GM23338 (cell line): Measurements from ENCODE around the gene PRAC1. TPM values are rescaled to one million over a fixed set of nuclear protein-coding genes. Genes with fewer than 3 reads are reported as not detected.

ENCODE experiments used
- ATAC-seq: fragments of 200-7000 bp; cut with Tn5 transposase; 3 replicates; pipeline ENCODE4 v1.9.1; 2020
- DNase-seq: peaks from one replicate; pipeline ENCODE4 v3.0.0-alpha.2; 2015; ENCODE audit warnings: low spot score
- H2AFZ ChIP-seq: fragments of 200-600 bp; sonication (generic); 2 replicates; pipeline ENCODE4 v1.8.0; 2016; ENCODE audit warnings: antibody characterized with exemption, mild to moderate bottlenecking, moderate library complexity
- H3F3A ChIP-seq: fragments of 200-600 bp; sonication (generic); replicated peaks from 2 replicates; pipeline ENCODE4 v1.8.0; 2017; ENCODE audit warnings: antibody characterized with exemption, mixed run types, low read depth
- H3K27ac ChIP-seq: fragments of 200-600 bp; sonication (generic); 2 replicates; pipeline ENCODE4 v1.6.1; 2016; ENCODE audit warnings: low read depth
- H3K27me3 ChIP-seq: fragments of 200-600 bp; sonication (generic); 2 replicates; pipeline ENCODE4 v1.8.0; 2016; ENCODE audit warnings: mild to moderate bottlenecking, mixed run types, moderate library complexity; ENCODE audit not compliant: insufficient read depth
- H3K36me3 ChIP-seq: fragments of 200-600 bp; sonication (generic); 2 replicates; pipeline ENCODE4 v1.8.0; 2016; ENCODE audit warnings: mild to moderate bottlenecking; ENCODE audit not compliant: insufficient read depth
- H3K4me1 ChIP-seq: fragments of 200-600 bp; sonication (generic); 2 replicates; pipeline ENCODE4 v1.8.0; 2016; ENCODE audit warnings: mild to moderate bottlenecking, moderate library complexity; ENCODE audit not compliant: insufficient read depth
- H3K4me2 ChIP-seq: fragments of 200-600 bp; sonication (generic); 2 replicates; pipeline ENCODE4 v1.7.1; 2017; ENCODE audit warnings: mixed run types
- H3K4me3 ChIP-seq: fragments of 200-600 bp; sonication (generic); 2 replicates; pipeline ENCODE4 v1.6.1; 2016; ENCODE audit warnings: mixed run types
- H3K79me2 ChIP-seq: fragments of 200-600 bp; sonication (generic); replicated peaks from 2 replicates; pipeline ENCODE4 v1.8.0; 2017; ENCODE audit warnings: mild to moderate bottlenecking; ENCODE audit not compliant: insufficient read depth
- H3K9me2 ChIP-seq: fragments of 200-600 bp; sonication (generic); 2 replicates; pipeline ENCODE4 v1.8.0; 2017; ENCODE audit not compliant: insufficient read depth
- H4K20me1 ChIP-seq: fragments of 200-600 bp; sonication (generic); replicated peaks from 2 replicates; pipeline ENCODE4 v1.8.0; 2017; ENCODE audit warnings: mild to moderate bottlenecking; ENCODE audit not compliant: insufficient read depth
- H3K27ac Mint-ChIP-seq: 2 replicates; pipeline ENCODE4 v1.8.0; 2020; ENCODE audit warnings: inconsistent platforms, mild to moderate bottlenecking, moderate library complexity, mixed read lengths
- H3K27me3 Mint-ChIP-seq: 3 replicates; pipeline ENCODE4 v1.8.0; 2022; ENCODE audit warnings: low read depth, mild to moderate bottlenecking, moderate library complexity, mixed read lengths, inconsistent platforms; ENCODE audit not compliant: insufficient read depth, poor library complexity
- H3K36me3 Mint-ChIP-seq: 3 replicates; pipeline ENCODE4 v1.8.0; 2021; ENCODE audit warnings: low read depth, mild to moderate bottlenecking, inconsistent platforms, moderate library complexity, mixed read lengths
- H3K4me1 Mint-ChIP-seq: 3 replicates; pipeline ENCODE4 v1.8.0; 2020; ENCODE audit warnings: mild to moderate bottlenecking, inconsistent platforms, mixed read lengths
- H3K4me3 Mint-ChIP-seq: 3 replicates; pipeline ENCODE4 v1.8.0; 2021; ENCODE audit warnings: moderate library complexity, mild to moderate bottlenecking, inconsistent platforms, mixed read lengths
- H3K9me3 Mint-ChIP-seq: 3 replicates; pipeline ENCODE4 v1.8.0; 2020; ENCODE audit warnings: moderate library complexity, mild to moderate bottlenecking, inconsistent platforms, mixed read lengths
- CREB1 ChIP-seq: fragments of 250-450 bp; sonication (Bioruptor Pico); IDR thresholded peaks from 2 replicates; pipeline ENCODE4 v1.5.0; 2020; ENCODE audit warnings: low read depth, mild to moderate bottlenecking, moderate library complexity
- CTCF ChIP-seq, 2 experiments: fragments of 200-600 bp in 1 of 2; sonication (generic) in 1 of 2; conservative IDR thresholded peaks; 2 replicates each; pipeline versions ENCODE4 v1.5.1 to v1.6.1; 2016 to 2017; ENCODE audit warnings: antibody characterized with exemption in 2 of 2, low read depth in 2 of 2, mild to moderate bottlenecking in 2 of 2, moderate library complexity in 1 of 2
- ETS1 ChIP-seq: IDR thresholded peaks from 2 replicates; pipeline ENCODE4 v1.6.1; 2016; ENCODE audit warnings: antibody characterized with exemption
- EZH2 ChIP-seq: fragments of 200-600 bp; sonication (generic); IDR thresholded peaks from one replicate; pipeline ENCODE4 v1.8.0; 2017; ENCODE audit warnings: antibody characterized with exemption, mild to moderate bottlenecking, low read depth; ENCODE audit not compliant: unreplicated experiment
- EZH2phosphoT487 ChIP-seq: fragments of 200-600 bp; sonication (generic); IDR thresholded peaks from one replicate; pipeline ENCODE4 v1.8.1; 2018; ENCODE audit warnings: antibody characterized with exemption; ENCODE audit not compliant: unreplicated experiment
- JUNB ChIP-seq: IDR thresholded peaks from one replicate; pipeline ENCODE4 v1.6.1; 2016; ENCODE audit warnings: antibody characterized with exemption; ENCODE audit not compliant: unreplicated experiment
- NANOG ChIP-seq: IDR thresholded peaks from 2 replicates; pipeline ENCODE4 v1.6.1; 2016; ENCODE audit warnings: antibody characterized with exemption, borderline replicate concordance
- REST ChIP-seq: IDR thresholded peaks from one replicate; pipeline ENCODE4 v1.6.1; 2018; ENCODE audit warnings: antibody characterized with exemption; ENCODE audit not compliant: unreplicated experiment
- STAT1 ChIP-seq: IDR thresholded peaks from one replicate; pipeline ENCODE4 v1.6.1; 2016; ENCODE audit warnings: antibody characterized with exemption; ENCODE audit not compliant: unreplicated experiment
- ZNF331 ChIP-seq: fragments of 250-450 bp; sonication (Bioruptor Pico); IDR thresholded peaks from 2 replicates; pipeline ENCODE4 v1.5.0; 2020; ENCODE audit warnings: low read depth, mild to moderate bottlenecking, moderate library complexity
- polyA plus RNA-seq: library from polyadenylated mRNA; unstranded; fragments of >200 nt; fragmentation: Nextera tagmentation; extraction: Ambion mirVana; gene quantifications from 2 replicates; pipeline ENCODE4 v1.2.1, GENCODE V29; 2016
- total RNA-seq: library from RNA; depleted of rRNA; stranded (reverse); fragments of >200 nt; shearing (Covaris generic); gene quantifications from 2 replicates; pipeline ENCODE4 v1.2.3, GENCODE V29; 2014

Gene PRAC1
- total and polyA plus RNA-seq, 2 experiments from 2014 or later, result not detected

DNA sequence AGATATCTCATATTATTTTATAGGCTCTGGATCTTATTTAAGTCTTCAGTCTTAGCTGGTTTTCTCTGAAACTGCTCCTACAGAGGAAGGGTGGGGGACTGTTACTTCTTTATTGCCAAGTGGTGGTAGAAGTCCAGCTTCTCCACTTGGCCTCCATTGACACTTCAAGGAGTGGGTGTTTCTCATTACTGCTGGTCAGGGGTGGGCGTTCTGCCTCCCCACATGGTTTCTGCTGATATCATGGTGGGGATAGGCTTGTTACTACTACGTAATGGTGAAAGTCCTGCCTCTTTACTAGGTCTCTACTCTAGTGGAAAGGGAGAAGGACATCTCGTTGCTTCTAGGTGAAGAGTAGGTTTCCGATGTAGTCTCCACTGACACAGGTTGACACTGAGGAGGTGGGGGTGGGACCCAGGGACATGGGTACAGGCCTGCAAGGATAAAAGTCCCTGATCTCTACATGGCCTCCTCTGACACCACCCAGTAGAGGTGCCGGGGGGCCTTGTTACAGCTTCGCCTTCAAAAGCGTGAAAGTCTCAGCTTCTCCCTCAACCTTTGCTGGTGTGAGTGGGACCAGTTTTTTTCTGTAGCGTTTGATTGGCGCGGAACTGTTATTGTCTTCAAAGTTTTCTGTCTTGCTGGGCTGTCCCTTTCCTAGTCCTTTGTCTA lies 20.3 kb downstream of the PRAC1 start (continued):
- no peak for TF ChIP-seq REST
- no peak for TF ChIP-seq EZH2phosphoT487
- no peak for TF ChIP-seq ZNF331 (CRISPR knock-in tag)
- no peak for TF ChIP-seq NANOG
- no peak for TF ChIP-seq CREB1 (CRISPR knock-in tag)
- no peak for TF ChIP-seq STAT1

GRCh38 chr17:48693178-48693577 lies 29.1 kb downstream of the PRAC1 start:
- Histone ChIP-seq H3F3A (no peaks in the 10 kb centered on the region), H3K27ac (no peak overlapping the region), H2AFZ (no peak overlapping the region), H4K20me1 (0 out of 2 replicates have a peak, but pooled peaks cover 6% of the 10 kb centered on the region), H3K9me2 (no peaks in the 10 kb centered on the region), H3K4me1 (no peaks in the 10 kb centered on the region), H3K4me2 (no peak overlapping the region), H3K4me3 (no peak overlapping the region), H3K36me3 (no peaks in the 10 kb centered on the region), H3K79me2 (no peaks in the 10 kb centered on the region), H3K27me3 (0 out of 2 replicates have a peak, but pooled peaks cover 3% of the 10 kb centered on the region)
- Mint-ChIP-seq H3K4me3 (no peak overlapping the region), H3K4me1 (no peaks in the 10 kb centered on the region), H3K27ac (no peak overlapping the region), H3K9me3 (peaks cover 5% of the 10 kb centered on the region; the same call in 2 of the 3 replicates), H3K27me3 (peaks cover 9% of the 10 kb centered on the region), H3K36me3 (peaks cover 4% of the 10 kb centered on the region; the same call in 1 of the 3 replicates)
- DNase-seq (no peak), ATAC-seq (no peak)
- TF ChIP-seq CTCF (conservative IDR thresholded peaks at IDR 0.05; ENCODE audit: low read depth in 2 of 2), result no peak
- no peak for TF ChIP-seq EZH2
- no peak for TF ChIP-seq STAT1
- no peak for TF ChIP-seq ZNF331 (CRISPR knock-in tag)
- TF ChIP-seq NANOG, result no peak
- TF ChIP-seq REST, result no peak
- TF ChIP-seq CREB1 (CRISPR knock-in tag), result no peak
- no peak for TF ChIP-seq ETS1
- no peak for TF ChIP-seq JUNB
- no peak for TF ChIP-seq EZH2phosphoT487
